Measurements from ENCODE around the gene IL25. TPM values are rescaled to one million over a fixed set of nuclear protein-coding genes. Genes with fewer than 3 reads are reported as not detected.
A peak's percentile ranks its signal among the peaks of the same experiment; 100 is the strongest.
"Not testable (repeated sequence)": the region's sequence is repeated elsewhere in the genome, so short reads cannot be mapped to it uniquely, and the experiment has no call there.

IL25 gene
- total RNA-seq, 1 donor from 2014 or later, result not detected

- peak overlapping the region in 1 of 3 donors; percentile 53 for H3K4me3 ChIP-seq (ENCODE audit: low read length in 3 of 3)
- H3K9me3 ChIP-seq (ENCODE audit: control insufficient read depth in 3 of 3, low read length in 3 of 3); H3K27me3 ChIP-seq (ENCODE audit: control insufficient read depth in 3 of 3, insufficient read depth in 3 of 3, low read length in 3 of 3); H3K27ac ChIP-seq (ENCODE audit: low read depth, low read length); H3K9ac ChIP-seq (ENCODE audit: low read depth in 1 of 3, low read length in 3 of 3): not testable (repeated sequence)
- H3K4me1 ChIP-seq (ENCODE audit: control insufficient read depth in 3 of 3, insufficient read depth in 3 of 3, low read length in 3 of 3), result peaks cover 7 to 45% (median 25%) of the 10 kb centered on the region in 3 donors
- H3K36me3 ChIP-seq (ENCODE audit: control insufficient read depth in 3 of 3, insufficient read depth in 3 of 3, low read length in 3 of 3), result peaks cover 17 to 69% (median 53%) of the 10 kb centered on the region in 3 donors
Observed at GRCh38 chr14:23425798-23426197, 53.2 kb downstream of the IL25 start.

Small RNAs within 50 kb of the gene (small RNA-seq; reads per million reads assigned to genes)
- 0.37 reads per million, percentile 46 among the genes with 10 or more reads in this experiment for gene MIR208A
- 107 reads per million, percentile 96 among the genes with 10 or more reads in this experiment for gene MIR208B

Other genes with a start within 250 kb of the IL25 start
- 4.7 TPM for gene SLC7A8, start 189.1 kb upstream of the IL25 start, total RNA-seq
- not detected for gene RNF212B, start 134.9 kb upstream of the IL25 start, total RNA-seq
- 5.7 TPM for gene HOMEZ, start 86.7 kb upstream of the IL25 start, total RNA-seq
- 2.6 TPM for gene PPP1R3E, start 70.0 kb upstream of the IL25 start, total RNA-seq
- 11.0 TPM for gene BCL2L2, start 66.0 kb upstream of the IL25 start, total RNA-seq
- gene PABPN1, start 51.4 kb upstream of the IL25 start, total RNA-seq, result 40.7 TPM
- 12.5 TPM for gene SLC22A17, start 19.9 kb upstream of the IL25 start, total RNA-seq
- gene EFS, start 7.6 kb upstream of the IL25 start, total RNA-seq, result 17.2 TPM
- gene CMTM5, start 4.2 kb downstream of the IL25 start, total RNA-seq, result 2.1 TPM
- gene MYH6, start 35.5 kb downstream of the IL25 start, total RNA-seq, result 2.1 TPM
- gene MYH7, start 62.9 kb downstream of the IL25 start, total RNA-seq, result 426 TPM
- 32.4 TPM for gene NGDN, start 96.9 kb downstream of the IL25 start, total RNA-seq
- gene ZFHX2, start 179.0 kb downstream of the IL25 start, total RNA-seq, result not detected
- 7.8 TPM for gene THTPA, start 183.5 kb downstream of the IL25 start, total RNA-seq
- 8.4 TPM for gene AP1G2, start 195.0 kb downstream of the IL25 start, total RNA-seq
- gene JPH4, start 206.0 kb downstream of the IL25 start, total RNA-seq, result 1.0 TPM